Testis (tissue), 3 donors: Measurements from ENCODE around the gene SLC2A10. TPM values are rescaled to one million over a fixed set of nuclear protein-coding genes. Genes with fewer than 3 reads are reported as not detected.

Experiments used
- DNase-seq: peaks from one replicate; pipeline ENCODE4 v3.0.0-alpha.2; 2019
- H3K27ac ChIP-seq, 2 donors: fragments of 200-600 bp; sonication (generic); one replicate each; pipeline ENCODE4 v1.5.1; 2019
- H3K27me3 ChIP-seq: fragments of 200-600 bp; sonication (generic); one replicate; pipeline ENCODE4 v1.5.1; 2019
- H3K36me3 ChIP-seq: fragments of 200-600 bp; sonication (generic); one replicate; pipeline ENCODE4 v1.5.1; 2017; ENCODE audit warnings: low read depth; ENCODE audit errors: missing control alignments
- H3K4me1 ChIP-seq: fragments of 200-600 bp; sonication (generic); one replicate; pipeline ENCODE4 v1.5.1; 2019
- H3K4me3 ChIP-seq, 2 donors: fragments of 200-600 bp; sonication (generic); one replicate each; pipeline ENCODE4 v1.5.1; 2017 to 2019
- H3K9me3 ChIP-seq: fragments of 200-600 bp; sonication (generic); one replicate; pipeline ENCODE4 v1.5.1; 2017
- CTCF ChIP-seq, 3 experiments: fragments of 450-650 bp in 2 of 3; fragments of 200-600 bp in 1 of 3; sonication (generic) in 1 of 3; IDR thresholded peaks; one replicate each; pipeline ENCODE4 v1.5.1; 2016 to 2019; ENCODE audit warnings: antibody characterized with exemption in 3 of 3, mild to moderate bottlenecking in 2 of 3, moderate library complexity in 1 of 3
- POLR2A ChIP-seq: fragments of 450-650 bp; IDR thresholded peaks from one replicate; pipeline ENCODE4 v1.6.1; 2017; ENCODE audit warnings: antibody characterized with exemption, mild to moderate bottlenecking, moderate library complexity
- WGBS, 2 donors: methylation state at CpG; one replicate each; pipeline ENCODE4 v1.1.5; 2018; 5-methylcytosine and 5-hydroxymethylcytosine counted together
- intact Hi-C: fragments of 100-400 bp; cut with DNase I; formaldehyde crosslinking; loops from one replicate; pipeline ENCODE4 v1.15.1; 2023; ENCODE audit warnings: low total_unique reads
- polyA plus RNA-seq: library from polyadenylated mRNA; stranded (reverse); fragments of 350-450 nt; fragmentation: Illumina TruSeq; extraction: RNeasy Lipid Tissue Mini Kit (QIAGEN cat#74804); gene quantifications from one replicate; pipeline ENCODE4 v1.2.3, GENCODE V29; 2014; ENCODE audit warnings: low read depth, low replicate concordance; ENCODE audit not compliant: insufficient read depth
- total RNA-seq, 2 donors: library from RNA; depleted of rRNA; stranded (reverse); fragments of >200 nt; gene quantifications; one replicate each; pipeline ENCODE4 v1.2.3, GENCODE V29; 2016

SLC2A10 gene
- total and polyA plus RNA-seq, 3 donors from 2014 or later: 4.8 to 12.2 (median 12.0) TPM

- Histone ChIP-seq H3K4me1 (no peaks in the 10 kb centered on the region), H3K36me3 (no peaks in the 10 kb centered on the region), H3K27me3 (no peaks in the 10 kb centered on the region), H3K27ac (no peak overlapping the region), H3K4me3 (no peak overlapping the region), H3K9me3 (no peaks in the 10 kb centered on the region)
- 58 to 66% methylated on average over 3 of the region's 3 CpGs for whole genome bisulfite sequencing, 2 donors
- TF ChIP-seq CTCF (IDR thresholded peaks at IDR 0.05) (no peak), POLR2A (no peak)
- intact Hi-C loops: no loop called here
- DNase-seq: no peak
Measured at GRCh38 chr20:46670585-46671584, 38.6 kb upstream of the SLC2A10 start.

GRCh38 chr20:46671866-46672542, 37.4 kb upstream of the SLC2A10 start:
- intact Hi-C loops: no loop called here
- no peak for DNase-seq
- H3K27ac ChIP-seq: no peak overlapping the region
- H3K27me3 ChIP-seq: no peaks in the 10 kb centered on the region
- H3K4me3 ChIP-seq: no peak overlapping the region
- H3K9me3 ChIP-seq: no peaks in the 10 kb centered on the region
- no peak for TF ChIP-seq CTCF (IDR thresholded peaks at IDR 0.05)
- TF ChIP-seq POLR2A: no peak
- WGBS, 2 donors: 96 to 100% methylated on average over 2 to 3 of the region's 3 CpGs
- no peaks in the 10 kb centered on the region for H3K36me3 ChIP-seq
- H3K4me1 ChIP-seq: no peaks in the 10 kb centered on the region

DNA sequence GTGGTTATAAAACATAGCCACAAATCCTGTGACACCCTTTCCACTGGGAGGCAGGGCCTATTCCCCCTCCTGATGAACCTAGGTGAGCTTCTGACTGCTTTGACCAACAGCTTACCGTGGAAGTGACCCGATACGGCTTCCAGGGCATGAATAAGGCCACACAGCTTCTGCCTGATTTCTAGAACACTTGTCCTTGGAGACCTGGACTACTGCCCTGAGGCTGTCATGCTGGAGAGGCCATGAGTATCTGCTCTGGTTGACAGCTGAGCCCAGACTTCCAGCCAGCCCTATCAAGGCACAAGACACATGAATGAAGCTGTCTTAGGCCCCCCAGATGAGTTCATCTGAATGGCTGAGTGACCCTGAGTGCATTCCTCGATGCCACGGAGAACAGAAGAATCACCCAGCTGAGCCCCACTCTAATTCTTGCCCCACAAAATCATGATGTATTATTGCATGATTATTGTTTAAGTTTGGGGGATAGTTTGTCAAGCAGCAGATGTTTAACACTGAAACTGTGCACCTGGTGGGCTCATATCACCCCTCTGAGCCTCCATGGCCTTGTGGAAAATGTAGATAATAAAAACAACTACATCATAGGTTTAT, 36.8 kb upstream of the SLC2A10 start:
- Histone ChIP-seq H3K36me3 (no peaks in the 10 kb centered on the region), H3K27ac (no peak overlapping the region), H3K27me3 (no peaks in the 10 kb centered on the region), H3K4me3 (no peak overlapping the region), H3K9me3 (no peaks in the 10 kb centered on the region), H3K4me1 (no peaks in the 10 kb centered on the region)
- DNase-seq: no peak
- TF ChIP-seq POLR2A: no peak
- no peak for TF ChIP-seq CTCF (IDR thresholded peaks at IDR 0.05)
- 88 to 90% methylated on average over 2 to 5 of the region's 5 CpGs for WGBS, 2 donors
- intact Hi-C loops: no loop called here

GRCh38 chr20:46673394-46674252, 35.8 kb upstream of the SLC2A10 start:
- 88 to 89% methylated on average over 11 of the region's 11 CpGs for WGBS, 2 donors
- intact Hi-C loops: no loop called here
- H3K9me3 ChIP-seq: no peaks in the 10 kb centered on the region
- DNase-seq: no peak
- H3K4me1 ChIP-seq: no peaks in the 10 kb centered on the region
- H3K27ac ChIP-seq: no peak overlapping the region
- H3K4me3 ChIP-seq: no peak overlapping the region
- H3K36me3 ChIP-seq: no peaks in the 10 kb centered on the region
- no peaks in the 10 kb centered on the region for H3K27me3 ChIP-seq
- TF ChIP-seq CTCF (IDR thresholded peaks at IDR 0.05): no peak
- TF ChIP-seq POLR2A: no peak
